Fibroblast of the conjunctiva (primary cell): Measurements from ENCODE around the gene MDK.

Experiments
- DNase-seq: peaks from one replicate; pipeline ENCODE4 v3.0.0-alpha.2; 2010; ENCODE audit warnings: low read depth

The MDK gene

DNA sequence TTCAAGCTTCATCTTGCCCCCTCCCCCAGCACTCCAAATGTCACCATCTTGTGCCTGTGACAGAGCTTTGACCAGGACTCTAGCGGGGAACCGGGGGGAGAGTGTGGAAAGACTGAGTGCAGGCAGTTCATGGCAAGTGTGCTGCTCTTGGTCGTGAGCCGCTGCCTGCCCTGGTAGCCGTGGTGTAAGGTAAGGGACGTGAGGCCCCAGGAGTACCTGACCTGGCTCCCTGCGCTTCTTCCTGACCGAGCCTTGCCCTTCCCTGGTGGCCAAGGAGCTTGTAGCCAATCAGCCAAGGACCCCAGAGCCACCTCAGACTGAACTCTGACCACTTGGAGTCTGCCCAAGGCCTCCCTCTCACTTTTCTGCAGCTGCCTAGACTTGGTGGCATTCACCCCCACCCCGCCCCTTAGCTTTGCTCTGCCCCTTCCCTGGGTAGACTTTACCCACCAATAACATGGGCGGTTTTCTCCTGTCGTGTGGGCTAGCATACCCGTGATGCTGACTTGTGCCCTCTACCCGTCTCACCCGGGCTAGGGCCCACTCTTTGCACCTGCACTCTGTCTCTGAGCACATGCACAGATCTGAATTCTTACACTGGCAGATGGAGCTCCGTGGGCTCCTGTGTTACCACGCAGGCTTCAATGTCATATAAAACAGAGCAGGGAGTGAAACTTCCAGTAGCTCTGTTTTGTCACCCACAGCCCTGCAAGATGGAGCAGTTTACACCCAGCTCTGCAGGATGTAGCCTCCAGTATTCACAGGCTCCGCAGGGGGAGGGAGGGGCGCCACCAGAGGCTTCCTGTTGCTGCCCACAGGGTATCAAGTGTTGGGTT, 32.7 kb upstream of the MDK start:
- no peak for DNase-seq

DNA sequence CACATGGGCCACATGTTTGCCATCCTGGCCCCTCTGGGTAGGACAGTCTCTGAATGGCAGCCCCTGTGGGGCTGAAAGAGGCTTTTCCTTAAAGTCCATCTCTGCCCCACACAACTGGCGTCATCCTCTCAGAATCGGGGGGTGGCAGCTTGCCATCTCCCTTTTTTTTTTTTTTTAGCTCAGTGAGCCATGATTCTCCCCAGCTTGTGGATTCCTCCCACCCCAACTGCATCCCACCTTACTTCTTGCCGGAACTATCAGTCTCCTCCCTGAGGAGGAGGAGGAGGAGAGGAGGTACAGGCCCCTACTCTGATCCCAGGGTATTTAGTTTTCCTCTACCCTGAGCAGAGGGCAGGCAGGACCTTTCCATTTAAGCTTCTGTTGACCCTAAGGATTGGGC, 30.8 kb upstream of the MDK start:
- no peak for DNase-seq

DNA sequence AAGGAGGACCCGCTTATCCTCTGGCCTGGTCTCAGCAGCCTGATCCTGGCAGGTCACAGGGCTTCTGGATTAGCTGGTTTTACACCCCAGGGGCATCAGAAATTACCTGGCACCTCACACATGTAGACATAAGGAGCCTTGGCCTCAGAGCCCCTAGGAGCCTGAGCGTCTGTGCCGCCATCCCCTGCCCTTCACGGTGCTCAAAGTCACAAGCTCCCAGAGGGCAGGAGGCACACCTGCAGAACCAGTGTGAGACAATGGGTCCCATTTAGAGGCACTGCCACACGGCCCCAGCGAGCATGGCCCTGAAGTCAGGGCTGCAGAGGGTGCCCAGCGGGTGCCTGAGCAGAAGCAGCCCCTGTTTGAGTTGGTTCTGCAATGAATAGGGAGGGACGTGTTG, 30.3 kb upstream of the MDK start:
- no peak for DNase-seq

DNA sequence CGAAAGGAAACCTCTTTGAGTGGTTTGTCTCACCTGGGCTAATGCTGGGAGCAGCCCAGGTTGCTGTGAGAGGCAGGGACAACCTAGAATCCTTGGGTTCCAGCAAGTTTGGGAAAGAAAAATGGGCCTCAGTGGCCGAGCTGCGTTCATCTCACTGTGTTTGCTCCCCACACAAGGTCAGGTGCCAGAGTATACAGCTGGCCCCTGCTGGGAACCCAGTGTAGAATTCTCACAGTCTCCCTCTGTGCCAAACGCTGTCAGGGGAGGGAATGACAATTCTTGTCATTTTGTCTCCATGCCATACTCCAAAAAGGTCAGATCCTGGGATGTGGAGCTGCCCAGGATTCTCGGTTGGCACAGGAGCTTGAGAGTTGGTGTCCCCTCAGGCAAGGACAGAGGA, 29.9 kb upstream of the MDK start:
- no peak for DNase-seq

DNA sequence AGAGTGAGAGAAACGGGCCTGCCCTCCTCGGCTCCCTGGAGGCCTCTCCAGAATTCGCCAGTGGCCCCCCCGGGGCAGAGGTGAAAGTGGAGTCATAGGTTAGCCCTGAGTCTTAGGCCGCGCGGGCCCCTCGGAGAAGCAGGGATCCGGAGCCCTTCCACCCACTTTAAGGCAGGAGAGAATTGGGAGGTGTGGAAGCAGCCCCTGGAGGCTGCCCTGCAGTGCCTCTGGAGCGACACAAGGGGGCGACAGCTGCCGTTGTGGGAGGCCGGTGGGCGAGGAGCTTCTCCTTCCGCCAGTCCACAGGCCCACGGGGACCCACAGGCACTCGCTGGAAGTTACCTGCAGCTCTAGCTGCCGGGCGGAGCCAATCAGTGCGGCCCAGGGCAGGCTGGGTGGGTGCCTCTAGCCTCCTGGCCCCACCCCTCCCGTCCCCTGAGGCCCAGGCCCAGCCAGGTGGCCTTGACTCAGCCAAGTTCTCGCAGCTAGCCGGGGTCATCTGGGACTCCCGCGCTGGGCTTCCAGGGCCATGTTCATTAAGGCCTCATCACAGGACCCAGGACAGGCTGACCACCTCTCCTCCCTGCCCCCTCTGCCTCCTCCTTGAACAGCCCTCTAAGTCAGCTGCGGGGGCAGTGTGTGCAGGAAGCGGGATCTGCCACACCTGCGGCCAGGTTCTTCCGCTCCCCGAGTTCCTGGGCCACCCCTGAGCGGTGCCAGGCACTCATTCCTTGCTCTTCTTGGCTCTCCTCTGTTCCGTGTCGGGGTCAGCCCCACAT, 29.2 kb upstream of the MDK start:
- no peak for DNase-seq

DNA sequence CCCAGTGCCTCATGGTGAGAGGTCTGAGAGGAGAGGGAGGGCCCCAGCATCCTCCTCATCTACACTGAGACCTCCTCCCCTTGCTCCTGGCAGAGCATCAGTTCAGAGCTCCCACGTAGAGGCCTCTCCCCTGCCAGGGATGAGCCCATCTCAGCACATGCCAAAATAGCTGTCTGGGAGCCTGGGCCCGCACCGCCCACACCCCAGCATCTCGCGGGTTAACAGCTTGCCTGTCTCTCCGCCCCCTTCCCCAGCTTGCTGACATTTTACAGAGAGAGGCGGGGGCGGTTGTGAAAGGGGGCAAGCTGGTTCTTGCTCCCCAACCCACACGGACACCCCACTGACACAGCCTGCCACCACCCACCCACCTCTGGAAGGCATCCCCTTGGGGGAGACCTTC, 27.8 kb upstream of the MDK start:
- DNase-seq: no peak

DNA sequence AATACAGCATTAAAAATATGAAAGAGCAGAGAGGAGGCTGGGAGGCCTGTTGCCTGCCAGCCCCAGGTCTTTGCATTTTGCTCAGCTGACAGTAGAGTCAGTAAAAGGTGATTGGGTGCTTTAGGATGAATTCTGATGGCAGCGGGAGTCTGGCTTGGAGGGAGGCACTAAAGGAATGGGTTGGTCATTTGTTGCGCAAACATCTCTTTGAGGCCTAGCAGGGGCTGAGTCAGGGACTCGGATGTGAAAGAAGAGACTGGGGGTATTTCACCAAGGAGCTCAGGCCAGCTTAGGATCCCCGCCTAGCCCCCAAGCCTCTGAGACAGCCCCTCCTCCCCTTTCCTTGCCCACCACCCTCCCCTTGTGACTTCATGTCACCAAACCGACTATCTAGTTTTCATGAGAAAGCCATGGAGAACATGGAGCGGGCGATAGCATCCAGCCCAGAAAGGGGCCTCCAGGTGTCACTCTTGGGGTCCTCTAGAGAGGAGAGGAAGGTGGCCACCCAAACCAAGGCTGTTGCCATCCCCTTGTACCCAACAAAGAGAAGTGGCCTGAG, 24.5 kb upstream of the MDK start:
- no peak for DNase-seq

- DNase-seq: no peak
Measured at GRCh38 chr11:46357483-46357936, 24.0 kb upstream of the MDK start.

- DNase-seq: no peak
Measured at GRCh38 chr11:46359953-46360352, 21.5 kb upstream of the MDK start.

GRCh38 chr11:46360878-46361277, 20.6 kb upstream of the MDK start:
- DNase-seq: no peak

GRCh38 chr11:46361283-46362155, 19.9 kb upstream of the MDK start:
- no peak for DNase-seq

- no peak for DNase-seq
Measured at GRCh38 chr11:46362156-46363030, 19.1 kb upstream of the MDK start.

DNA sequence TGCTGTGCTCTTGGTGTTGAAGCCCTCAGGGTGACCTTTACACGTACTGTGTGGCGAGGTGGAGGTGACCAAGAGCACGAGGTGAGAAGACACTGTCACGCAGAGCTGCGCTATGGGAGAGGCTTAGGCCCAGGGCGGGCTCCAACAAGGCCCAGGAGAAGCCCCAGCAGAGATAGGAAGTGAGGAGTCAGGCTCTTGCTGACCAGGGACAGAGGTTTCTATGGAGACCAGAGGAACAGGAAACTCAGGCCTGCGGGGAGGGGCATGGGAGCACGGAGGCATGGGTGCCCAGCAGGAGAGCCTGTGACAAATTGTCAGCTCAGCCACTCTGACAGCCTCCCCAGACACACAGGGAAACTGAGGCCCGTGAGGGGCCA, 18.4 kb upstream of the MDK start:
- DNase-seq: no peak

- DNase-seq: no peak
Measured at GRCh38 chr11:46363455-46364005, 17.9 kb upstream of the MDK start.

DNA sequence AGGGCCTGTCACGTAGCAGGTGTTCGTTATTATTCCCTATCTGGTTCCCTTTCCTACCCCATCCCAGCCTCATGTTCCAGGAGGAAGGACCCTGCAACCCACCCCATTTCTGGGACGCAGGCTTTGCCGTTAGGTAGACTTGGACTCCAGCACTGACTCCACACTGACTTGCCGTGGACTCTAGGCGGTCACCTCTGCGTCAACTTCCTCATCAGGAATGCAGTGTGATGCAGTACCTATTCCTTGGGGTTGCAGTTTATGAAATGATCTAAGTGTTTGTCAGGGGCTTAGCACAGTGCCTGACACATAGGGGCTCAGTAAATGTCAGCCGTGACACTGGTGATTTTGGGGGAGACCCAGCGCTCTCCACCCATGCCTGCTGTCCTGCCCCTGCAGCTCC, 17.4 kb upstream of the MDK start:
- DNase-seq: no peak

DNA sequence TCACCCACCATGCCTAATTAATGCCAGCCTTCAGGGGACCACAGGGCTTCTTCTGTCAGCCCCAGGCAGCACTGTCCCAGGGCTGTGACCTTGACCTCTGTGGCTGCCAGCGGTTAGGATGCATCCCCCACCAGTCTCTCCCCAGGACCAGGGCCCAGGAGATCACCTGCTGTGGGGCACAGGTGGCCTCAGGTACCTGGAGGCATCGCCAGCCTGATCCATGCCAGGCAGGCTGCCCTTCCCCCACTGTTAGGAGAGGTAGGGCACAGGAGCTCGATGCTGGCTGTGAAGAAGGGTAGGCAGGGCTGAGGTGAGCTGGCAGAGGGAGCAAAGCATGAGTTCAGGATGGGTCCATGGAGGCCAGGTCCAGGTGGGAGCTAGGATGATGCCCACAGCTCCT, 16.7 kb upstream of the MDK start:
- DNase-seq: no peak

DNA sequence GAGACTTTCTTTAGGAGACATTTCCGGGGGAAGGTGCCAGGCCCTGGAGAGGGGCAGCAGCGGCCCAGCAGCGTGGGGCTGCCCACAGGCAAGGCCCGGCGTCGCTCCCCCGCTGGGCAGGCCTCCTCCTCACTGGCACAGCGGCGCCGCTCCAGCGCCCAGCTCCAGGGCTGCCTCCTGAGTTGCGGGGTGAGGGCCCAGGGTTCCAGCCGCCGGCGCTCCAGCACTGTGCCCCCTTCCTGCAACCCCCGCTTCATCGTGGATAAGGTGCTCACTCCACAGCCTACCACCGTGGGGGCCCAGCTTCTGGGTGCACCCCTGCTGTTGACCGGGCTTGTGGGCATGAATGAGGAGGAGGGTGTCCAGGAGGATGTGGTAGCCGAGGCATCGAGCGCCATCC, 15.2 kb upstream of the MDK start:
- DNase-seq: no peak

DNA sequence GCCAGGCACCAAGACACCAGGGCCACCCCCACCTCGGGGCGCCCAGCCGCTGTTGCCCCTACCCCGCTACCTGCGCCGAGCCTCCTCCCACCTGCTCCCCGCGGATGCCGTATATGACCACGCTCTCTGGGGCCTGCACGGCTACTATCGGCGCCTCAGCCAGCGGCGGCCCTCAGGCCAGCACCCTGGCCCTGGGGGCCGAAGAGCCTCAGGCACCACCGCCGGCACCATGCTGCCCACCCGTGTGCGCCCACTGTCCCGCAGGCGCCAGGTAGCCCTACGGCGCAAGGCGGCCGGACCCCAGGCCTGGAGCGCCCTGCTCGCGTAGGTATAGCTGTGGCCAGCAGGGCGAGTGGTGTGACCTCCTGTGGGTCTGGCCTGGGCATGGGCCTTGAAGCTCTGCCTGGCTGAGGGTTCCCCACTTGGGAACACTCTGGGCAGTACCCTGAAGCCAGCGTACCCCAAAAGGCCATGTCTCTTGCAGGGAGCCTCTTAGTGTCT, 14.8 kb upstream of the MDK start:
- no peak for DNase-seq

DNA sequence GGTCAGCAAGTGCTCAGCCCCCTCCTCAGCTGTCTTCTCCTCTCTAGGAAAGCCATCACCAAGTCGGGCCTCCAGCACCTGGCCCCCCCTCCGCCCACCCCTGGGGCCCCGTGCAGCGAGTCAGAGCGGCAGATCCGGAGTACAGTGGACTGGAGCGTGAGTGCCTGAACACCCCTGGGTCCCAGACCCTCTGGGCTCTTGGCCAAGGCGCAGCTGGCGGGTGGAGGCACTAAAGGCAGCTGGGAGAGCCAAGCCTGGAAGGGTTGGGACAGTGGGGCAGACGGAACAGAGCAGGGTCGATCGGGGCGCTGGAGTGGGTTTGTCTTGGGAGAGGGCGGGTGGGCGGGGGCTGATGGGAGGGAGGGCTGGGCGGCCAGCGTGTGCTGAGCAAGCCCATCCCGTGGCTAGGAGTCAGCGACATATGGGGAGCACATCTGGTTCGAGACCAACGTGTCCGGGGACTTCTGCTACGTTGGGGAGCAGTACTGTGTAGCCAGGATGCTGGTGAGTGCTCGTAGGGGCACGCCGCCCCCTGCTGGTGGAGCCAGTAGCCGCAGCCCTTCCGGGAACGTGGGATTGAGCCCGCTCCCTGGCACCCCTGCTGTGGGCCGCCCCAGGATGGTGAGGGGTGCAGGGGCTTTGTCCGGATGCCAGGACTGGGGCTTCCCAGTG, 14.1 kb upstream of the MDK start:
- DNase-seq: no peak

DNA sequence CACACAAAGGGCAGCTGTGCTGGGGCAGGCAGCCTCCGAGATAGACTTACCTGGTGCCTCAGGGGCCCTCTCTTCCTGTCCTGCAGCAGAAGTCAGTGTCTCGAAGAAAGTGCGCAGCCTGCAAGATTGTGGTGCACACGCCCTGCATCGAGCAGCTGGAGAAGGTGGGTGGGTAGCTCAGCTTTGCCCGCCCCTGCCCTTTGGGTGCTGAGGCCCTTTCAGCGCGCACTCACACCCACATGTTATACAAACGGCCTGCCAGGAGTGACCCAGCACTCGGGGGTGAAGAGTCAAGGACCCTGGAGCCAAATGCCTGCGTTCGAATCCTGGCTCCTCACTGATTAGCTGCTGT, 13.6 kb upstream of the MDK start:
- DNase-seq: no peak
